Measurements from ENCODE around the gene IER2. TPM values are rescaled to one million over a fixed set of nuclear protein-coding genes. Genes with fewer than 3 reads are reported as not detected.

The IER2 gene
- total and polyA plus RNA-seq, 9 of the 15 experiments (the other 6 are each of a cell fraction or from before 2014, with no cell fraction given): 4.5 to 205 (median 23.7) TPM

- TF ChIP-seq ZFX (CRISPR knock-in tag; IDR thresholded peaks at IDR 0.05): peak; percentile 54
- TF ChIP-seq MITF (IDR thresholded peaks at IDR 0.05): peak; percentile 45; the same call in 1 of the 2 replicates
- TF ChIP-seq ZBTB7A (IDR thresholded peaks at IDR 0.05; ENCODE audit: borderline replicate concordance, control insufficient read depth, low read depth, low read length): peak; percentile 45; the same call in 1 of the 2 replicates
- TF ChIP-seq FOXA3 (CRISPR knock-in tag; conservative IDR thresholded peaks at IDR 0.05 in 1 of 2, IDR thresholded peaks at IDR 0.05 in 1 of 2): peak in 1 of 2 experiments; percentile 45; a peak in 2 of 4 replicates
- TF ChIP-seq ID3 (CRISPR knock-in tag; IDR thresholded peaks at IDR 0.05): no peak
- TF ChIP-seq ID3 (tag; IDR thresholded peaks at IDR 0.05): no peak
- no peak for TF ChIP-seq BDP1 (IDR thresholded peaks at IDR 0.05; ENCODE audit: insufficient read depth, insufficient read length)
- no peak for TF ChIP-seq ZBTB2 (IDR thresholded peaks at IDR 0.05)
- TF ChIP-seq TAF7 (tag; IDR thresholded peaks at IDR 0.05): peak; percentile 97
- TF ChIP-seq ZNF445 (CRISPR knock-in tag; IDR thresholded peaks at IDR 0.05; ENCODE audit: low read depth): no peak
- no peak for TF ChIP-seq SREBF2 (CRISPR knock-in tag; IDR thresholded peaks at IDR 0.05)
- peak; percentile 83; the same call in 1 of the 2 replicates for TF ChIP-seq ETV5 (CRISPR knock-in tag; IDR thresholded peaks at IDR 0.05; ENCODE audit: low read depth)
- TF ChIP-seq TARDBP (IDR thresholded peaks at IDR 0.05): peak; percentile 73; the same call in 1 of the 2 replicates
- TF ChIP-seq HBP1 (CRISPR knock-in tag; IDR thresholded peaks at IDR 0.05): peak; percentile 85
- peak; percentile 93 for TF ChIP-seq LARP7 (IDR thresholded peaks at IDR 0.05)
- TF ChIP-seq HDAC2 (IDR thresholded peaks at IDR 0.05): peak; percentile 50; the same call in 1 of the 2 replicates
- TF ChIP-seq MEIS2 (IDR thresholded peaks at IDR 0.05; ENCODE audit: partially characterized antibody): peak; percentile 63
- no peak for TF ChIP-seq TRIM25 (IDR thresholded peaks at IDR 0.05; ENCODE audit: borderline replicate concordance)
- TF ChIP-seq ZNF239 (CRISPR knock-in tag; IDR thresholded peaks at IDR 0.05): no peak
- TF ChIP-seq ZNF140 (CRISPR knock-in tag; IDR thresholded peaks at IDR 0.05): no peak
- peak; percentile 85 for TF ChIP-seq CTBP1 (IDR thresholded peaks at IDR 0.05; ENCODE audit: borderline replicate concordance)
- TF ChIP-seq IFI16 (CRISPR knock-in tag; IDR thresholded peaks at IDR 0.05): no peak
Measured at GRCh38 chr19:13152974-13153568, 2.9 kb downstream of the IER2 start (continued).
